ENCODE data around the gene TNFRSF1A. TPM values are rescaled to one million over a fixed set of nuclear protein-coding genes. Genes with fewer than 3 reads are reported as not detected.

Gene TNFRSF1A
- total and polyA plus RNA-seq, 2 of the 13 experiments (the other 11 are each of a cell fraction or from before 2014, with no cell fraction given), result 41.5 to 61.2 TPM

GRCh38 chr12:6358881-6359280, 17.0 kb upstream of the TNFRSF1A start:
- ChIA-PET CTCF (ENCODE audit: low intra/inter-chr PET ratio, low total read pairs) (no interaction called here), POLR2A (interaction anchor here (1.4 to 5.4 kb wide), 2 partner anchors 23 to 25 kb away, joined by 3 to 42 read pairs; partner anchors contain the start of gene LTBR)
- 77% methylated on average over 1 of the region's 1 CpG for WGBS (ENCODE audit: low lambda C conversion rate)
- TF ChIP-seq ZSCAN30 (CRISPR knock-in tag; IDR thresholded peaks at IDR 0.05), result no peak
- no peak for TF ChIP-seq ZKSCAN5 (CRISPR knock-in tag; IDR thresholded peaks at IDR 0.05)
- TF ChIP-seq, protein P1, sequence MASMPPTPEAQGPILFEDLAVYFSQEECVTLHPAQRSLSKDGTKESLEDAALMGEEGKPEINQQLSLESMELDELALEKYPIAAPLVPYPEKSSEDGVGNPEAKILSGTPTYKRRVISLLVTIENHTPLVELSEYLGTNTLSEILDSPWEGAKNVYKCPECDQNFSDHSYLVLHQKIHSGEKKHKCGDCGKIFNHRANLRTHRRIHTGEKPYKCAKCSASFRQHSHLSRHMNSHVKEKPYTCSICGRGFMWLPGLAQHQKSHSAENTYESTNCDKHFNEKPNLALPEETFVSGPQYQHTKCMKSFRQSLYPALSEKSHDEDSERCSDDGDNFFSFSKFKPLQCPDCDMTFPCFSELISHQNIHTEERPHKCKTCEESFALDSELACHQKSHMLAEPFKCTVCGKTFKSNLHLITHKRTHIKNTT (CRISPR knock-in tag; IDR thresholded peaks at IDR 0.05), result no peak
- TF ChIP-seq SP140L (CRISPR knock-in tag; IDR thresholded peaks at IDR 0.05; ENCODE audit: borderline replicate concordance), result no peak
- TF ChIP-seq ZNF276 (CRISPR knock-in tag; IDR thresholded peaks at IDR 0.05; ENCODE audit: low read depth), result no peak
- no peak for TF ChIP-seq ZFX (CRISPR knock-in tag; IDR thresholded peaks at IDR 0.05; ENCODE audit: low read depth)
- TF ChIP-seq, protein P2, sequence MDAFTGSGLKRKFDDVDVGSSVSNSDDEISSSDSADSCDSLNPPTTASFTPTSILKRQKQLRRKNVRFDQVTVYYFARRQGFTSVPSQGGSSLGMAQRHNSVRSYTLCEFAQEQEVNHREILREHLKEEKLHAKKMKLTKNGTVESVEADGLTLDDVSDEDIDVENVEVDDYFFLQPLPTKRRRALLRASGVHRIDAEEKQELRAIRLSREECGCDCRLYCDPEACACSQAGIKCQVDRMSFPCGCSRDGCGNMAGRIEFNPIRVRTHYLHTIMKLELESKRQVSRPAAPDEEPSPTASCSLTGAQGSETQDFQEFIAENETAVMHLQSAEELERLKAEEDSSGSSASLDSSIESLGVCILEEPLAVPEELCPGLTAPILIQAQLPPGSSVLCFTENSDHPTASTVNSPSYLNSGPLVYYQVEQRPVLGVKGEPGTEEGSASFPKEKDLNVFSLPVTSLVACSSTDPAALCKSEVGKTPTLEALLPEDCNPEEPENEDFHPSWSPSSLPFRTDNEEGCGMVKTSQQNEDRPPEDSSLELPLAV (CRISPR knock-in tag; conservative IDR thresholded peaks at IDR 0.05; ENCODE audit: low read depth), result no peak
- no peak for TF ChIP-seq TBX3 (IDR thresholded peaks at IDR 0.05; ENCODE audit: borderline replicate concordance)
- TF ChIP-seq ZNF350 (CRISPR knock-in tag; IDR thresholded peaks at IDR 0.05; ENCODE audit: borderline replicate concordance, low read depth), result no peak
- intact Hi-C loops (cut with micrococcal nuclease; ENCODE audit: unreplicated experiment) (no loop called here), in situ Hi-C loops (cut with HindIII; ENCODE audit: extremely low pct_ligation_motif_present, low pct_unique_long_range_greater_than_20kb) (no loop called here)
- Histone ChIP-seq H3K27ac (ENCODE audit: extremely low read length, insufficient read depth, low read length) (no peak overlapping the region), H3K36me3 (replicated peaks in 1 of 2; ENCODE audit: control insufficient read depth in 1 of 2, insufficient read depth in 2 of 2, low read length in 2 of 2) (no peaks in the 10 kb centered on the region), H3K9me3 (ENCODE audit: low read length) (no peaks in the 10 kb centered on the region), H3K4me2 (ENCODE audit: low read depth, low read length) (no peak overlapping the region), H3K4me3 (replicated peaks in 1 of 3; ENCODE audit: insufficient read depth in 1 of 3, low read depth in 2 of 3, low read length in 3 of 3) (no peak overlapping the region), H3K27me3 (ENCODE audit: control insufficient read depth in 1 of 2, insufficient read depth in 2 of 2, low read length in 2 of 2) (no peaks in the 10 kb centered on the region), H4K20me1 (ENCODE audit: insufficient read depth, low read length) (no peaks in the 10 kb centered on the region), H3K79me2 (ENCODE audit: insufficient read depth, low read length) (no peaks in the 10 kb centered on the region), H3K4me1 (ENCODE audit: insufficient read depth, low read length) (peaks cover 67% of the 10 kb centered on the region), H3K9ac (ENCODE audit: insufficient read depth, low read depth, low read length) (no peak overlapping the region), H2AFZ (ENCODE audit: low read length) (no peak overlapping the region)
- BruUV-seq (replicated peaks), result no TSS peak
- DNase-seq (ENCODE audit: low spot score), result no peak
- no peak for FAIRE-seq
- ATAC-seq, result no peak
